Measurements from ENCODE around the gene CLCF1. TPM values are rescaled to one million over a fixed set of nuclear protein-coding genes. Genes with fewer than 3 reads are reported as not detected.

Gene CLCF1
- polyA plus RNA-seq, 1 donor (not counting 4 experiments of a cell fraction or from before 2014, with no cell fraction given): 2.7 TPM

GRCh38 chr11:67374571-67375281 is 1.3 kb upstream of the CLCF1 start:
- Histone ChIP-seq H3K9me1 (ENCODE audit: control insufficient read depth, extremely low read depth, insufficient read depth, low read length) (no peaks in the 10 kb centered on the region), H3K36me3 (ENCODE audit: control insufficient read depth in 2 of 2, extremely low read depth in 1 of 2, insufficient read depth in 2 of 2, low read length in 2 of 2) (no peaks in the 10 kb centered on the region), H3K79me2 (ENCODE audit: control insufficient read depth, insufficient read depth, low read length) (no peaks in the 10 kb centered on the region), H2AFZ (ENCODE audit: control insufficient read depth, low read length) (no peak overlapping the region), H3K4me1 (ENCODE audit: control insufficient read depth, extremely low read depth, insufficient read depth, low read length) (peaks cover 35% of the 10 kb centered on the region), H3K27me3 (ENCODE audit: control insufficient read depth, extremely low read depth, insufficient read depth, low read length) (no peaks in the 10 kb centered on the region), H4K20me1 (ENCODE audit: control insufficient read depth, extremely low read depth, insufficient read depth, low read length) (peaks cover 5% of the 10 kb centered on the region), H3K27ac (ENCODE audit: control insufficient read depth, insufficient read depth, low read length) (peak overlapping the region; percentile 79), H3K4me2 (ENCODE audit: control insufficient read depth, extremely low read depth, insufficient read depth, low read depth, low read length) (peak overlapping the region; percentile 68), H3K9me3 (ENCODE audit: control insufficient read depth, low read depth, low read length) (no peaks in the 10 kb centered on the region), H3K4me3 (ENCODE audit: control insufficient read depth in 2 of 3, extremely low read depth in 1 of 3, insufficient read depth in 2 of 3, low read depth in 1 of 3, low read length in 3 of 3) (peak overlapping the region in 2 of 3 experiments; percentile 73 to 83), H3K9ac (ENCODE audit: control insufficient read depth, extremely low read depth, insufficient read depth, low read length) (peak overlapping the region; percentile 82)
- TF ChIP-seq CTCF (optimal IDR thresholded peaks at IDR 0.05 in 1 of 3, IDR thresholded peaks at IDR 0.05 in 1 of 3, conservative IDR thresholded peaks at IDR 0.05 in 1 of 3; ENCODE audit: extremely low read depth in 1 of 3, insufficient read depth in 2 of 3, low read length in 3 of 3) (no peak), EZH2 (IDR thresholded peaks at IDR 0.05; ENCODE audit: low read length) (no peak)
- dilution Hi-C loops (cut with MboI; ENCODE audit: extremely low pct_ligation_motif_present, low sequenced_read_pairs): no loop called here
- no peak for DNase-seq (ENCODE audit: low read depth, low spot score)
- no peak for FAIRE-seq

GRCh38 chr11:67373648-67374570 is 511 bp upstream of the CLCF1 start:
- peaks cover 26% of the 10 kb centered on the region for H3K4me1 ChIP-seq (ENCODE audit: control insufficient read depth, extremely low read depth, insufficient read depth, low read length)
- no peaks in the 10 kb centered on the region for H3K36me3 ChIP-seq (ENCODE audit: control insufficient read depth in 2 of 2, extremely low read depth in 1 of 2, insufficient read depth in 2 of 2, low read length in 2 of 2)
- TF ChIP-seq CTCF (optimal IDR thresholded peaks at IDR 0.05 in 1 of 3, IDR thresholded peaks at IDR 0.05 in 1 of 3, conservative IDR thresholded peaks at IDR 0.05 in 1 of 3; ENCODE audit: extremely low read depth in 1 of 3, insufficient read depth in 2 of 3, low read length in 3 of 3) (peak in 1 of 3 experiments; percentile 34), EZH2 (IDR thresholded peaks at IDR 0.05; ENCODE audit: low read length) (no peak)
- H2AFZ ChIP-seq (ENCODE audit: control insufficient read depth, low read length): no peak overlapping the region
- H4K20me1 ChIP-seq (ENCODE audit: control insufficient read depth, extremely low read depth, insufficient read depth, low read length): peaks cover 5% of the 10 kb centered on the region
- FAIRE-seq (peak; percentile 86), DNase-seq (ENCODE audit: low read depth, low spot score) (peak; percentile 85)
- H3K4me3 ChIP-seq (ENCODE audit: control insufficient read depth in 2 of 3, extremely low read depth in 1 of 3, insufficient read depth in 2 of 3, low read depth in 1 of 3, low read length in 3 of 3): peak overlapping the region; percentile 60 to 83 (median 73)
- no peaks in the 10 kb centered on the region for H3K79me2 ChIP-seq (ENCODE audit: control insufficient read depth, insufficient read depth, low read length)
- peak overlapping the region; percentile 68 for H3K4me2 ChIP-seq (ENCODE audit: control insufficient read depth, extremely low read depth, insufficient read depth, low read depth, low read length)
- dilution Hi-C loops (cut with MboI; ENCODE audit: extremely low pct_ligation_motif_present, low sequenced_read_pairs): no loop called here
- H3K9ac ChIP-seq (ENCODE audit: control insufficient read depth, extremely low read depth, insufficient read depth, low read length): peak overlapping the region; percentile 82
- no peaks in the 10 kb centered on the region for H3K9me1 ChIP-seq (ENCODE audit: control insufficient read depth, extremely low read depth, insufficient read depth, low read length)
- no peaks in the 10 kb centered on the region for H3K27me3 ChIP-seq (ENCODE audit: control insufficient read depth, extremely low read depth, insufficient read depth, low read length)
- no peaks in the 10 kb centered on the region for H3K9me3 ChIP-seq (ENCODE audit: control insufficient read depth, low read depth, low read length)
- peak overlapping the region; percentile 79 for H3K27ac ChIP-seq (ENCODE audit: control insufficient read depth, insufficient read depth, low read length)

Measured in keratinocyte (primary cell).